GM12801 (cell line): ENCODE measurements around the gene PDE8B.

Experiments used
- TF ChIP-seq, protein P1 (sequence below): IDR thresholded peaks from one replicate; pipeline ENCODE4 v1.5.1; 2011; ENCODE audit warnings: control low read depth; ENCODE audit not compliant: insufficient read length; ENCODE audit errors: extremely low read depth

The PDE8B gene

DNA sequence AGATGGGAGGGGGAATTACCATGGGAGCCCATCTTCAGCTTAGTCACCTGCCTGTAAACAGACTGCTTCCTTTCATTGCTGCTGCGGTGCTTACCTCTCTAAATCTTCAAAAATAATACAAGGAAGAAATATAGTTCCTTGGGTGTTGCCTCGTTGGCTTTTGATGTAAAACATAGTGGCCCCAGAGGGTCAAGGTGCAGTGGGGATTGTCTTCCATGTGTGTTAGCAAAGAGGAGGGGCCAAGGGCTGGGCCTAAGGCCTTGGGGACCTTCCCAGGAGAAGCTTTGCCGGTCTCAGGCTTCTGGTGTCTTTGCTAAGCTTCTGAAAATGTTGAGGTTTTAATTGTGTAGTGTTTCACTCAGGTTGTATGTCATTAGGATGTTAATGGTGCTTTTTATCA, 90.0 kb downstream of the PDE8B start:
- TF ChIP-seq, protein P1, sequence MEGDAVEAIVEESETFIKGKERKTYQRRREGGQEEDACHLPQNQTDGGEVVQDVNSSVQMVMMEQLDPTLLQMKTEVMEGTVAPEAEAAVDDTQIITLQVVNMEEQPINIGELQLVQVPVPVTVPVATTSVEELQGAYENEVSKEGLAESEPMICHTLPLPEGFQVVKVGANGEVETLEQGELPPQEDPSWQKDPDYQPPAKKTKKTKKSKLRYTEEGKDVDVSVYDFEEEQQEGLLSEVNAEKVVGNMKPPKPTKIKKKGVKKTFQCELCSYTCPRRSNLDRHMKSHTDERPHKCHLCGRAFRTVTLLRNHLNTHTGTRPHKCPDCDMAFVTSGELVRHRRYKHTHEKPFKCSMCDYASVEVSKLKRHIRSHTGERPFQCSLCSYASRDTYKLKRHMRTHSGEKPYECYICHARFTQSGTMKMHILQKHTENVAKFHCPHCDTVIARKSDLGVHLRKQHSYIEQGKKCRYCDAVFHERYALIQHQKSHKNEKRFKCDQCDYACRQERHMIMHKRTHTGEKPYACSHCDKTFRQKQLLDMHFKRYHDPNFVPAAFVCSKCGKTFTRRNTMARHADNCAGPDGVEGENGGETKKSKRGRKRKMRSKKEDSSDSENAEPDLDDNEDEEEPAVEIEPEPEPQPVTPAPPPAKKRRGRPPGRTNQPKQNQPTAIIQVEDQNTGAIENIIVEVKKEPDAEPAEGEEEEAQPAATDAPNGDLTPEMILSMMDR, result no peak

DNA sequence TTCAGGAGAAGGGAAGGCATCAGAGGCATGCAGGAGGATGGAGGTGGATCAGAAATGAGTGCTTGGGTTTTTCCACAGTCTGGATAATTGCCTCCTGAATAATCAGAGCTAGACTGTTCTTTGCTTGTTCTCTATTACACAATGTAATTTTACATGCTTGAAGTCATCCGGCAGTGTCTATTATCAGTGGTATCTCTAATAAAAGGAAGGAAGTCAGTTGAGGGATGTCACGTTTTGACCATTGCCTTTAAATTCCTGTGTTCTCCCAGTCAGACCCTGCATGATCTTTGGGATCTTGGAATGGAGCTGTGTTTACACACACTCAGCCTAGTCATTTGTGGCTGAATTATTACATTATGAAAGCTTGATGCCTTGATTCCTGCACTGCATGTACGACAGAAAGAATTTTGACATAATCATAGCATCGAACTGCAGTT, 91.0 kb downstream of the PDE8B start:
- TF ChIP-seq, protein P1, result no peak

GRCh38 chr5:77302247-77302646, 91.8 kb downstream of the PDE8B start:
- TF ChIP-seq, protein P1, result no peak

DNA sequence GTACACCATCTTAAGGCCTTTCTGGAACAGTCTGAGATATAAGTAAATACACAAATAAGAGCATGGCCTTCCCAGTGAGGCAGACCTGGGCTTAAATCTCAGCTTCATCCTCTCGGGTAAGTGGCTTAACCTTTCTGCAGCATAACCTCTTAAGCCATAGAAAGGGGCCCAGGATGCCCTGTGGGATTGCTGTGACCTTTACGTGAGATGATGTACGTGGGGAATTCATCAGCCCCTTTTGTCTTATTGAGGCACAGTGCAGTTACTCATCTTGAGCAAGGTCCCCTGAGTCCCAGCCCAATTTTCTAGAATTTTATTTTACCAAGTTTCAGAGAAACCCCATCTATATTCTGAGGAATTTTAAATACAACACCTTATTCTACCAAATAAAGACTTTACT, 92.2 kb downstream of the PDE8B start:
- TF ChIP-seq, protein P1, result no peak

DNA sequence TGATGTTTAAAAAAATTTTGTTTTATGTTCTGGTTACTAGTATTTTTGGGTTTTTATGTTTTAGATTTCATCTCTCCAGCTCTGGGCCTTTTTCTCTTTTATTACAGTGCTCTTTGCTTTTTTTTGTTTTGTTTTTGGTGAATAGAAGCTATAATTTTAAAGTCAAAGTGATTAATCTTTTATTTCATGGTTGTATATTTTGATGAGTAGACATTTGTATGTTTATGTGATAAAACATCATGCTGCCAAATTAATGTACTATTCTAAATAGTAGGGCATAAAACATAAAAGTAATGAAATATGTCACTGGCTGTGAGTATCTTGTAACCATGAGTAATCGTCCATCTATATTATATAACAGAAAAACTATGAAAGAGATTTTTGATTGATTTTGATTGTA, 93.9 kb downstream of the PDE8B start:
- TF ChIP-seq, protein P1, result no peak

DNA sequence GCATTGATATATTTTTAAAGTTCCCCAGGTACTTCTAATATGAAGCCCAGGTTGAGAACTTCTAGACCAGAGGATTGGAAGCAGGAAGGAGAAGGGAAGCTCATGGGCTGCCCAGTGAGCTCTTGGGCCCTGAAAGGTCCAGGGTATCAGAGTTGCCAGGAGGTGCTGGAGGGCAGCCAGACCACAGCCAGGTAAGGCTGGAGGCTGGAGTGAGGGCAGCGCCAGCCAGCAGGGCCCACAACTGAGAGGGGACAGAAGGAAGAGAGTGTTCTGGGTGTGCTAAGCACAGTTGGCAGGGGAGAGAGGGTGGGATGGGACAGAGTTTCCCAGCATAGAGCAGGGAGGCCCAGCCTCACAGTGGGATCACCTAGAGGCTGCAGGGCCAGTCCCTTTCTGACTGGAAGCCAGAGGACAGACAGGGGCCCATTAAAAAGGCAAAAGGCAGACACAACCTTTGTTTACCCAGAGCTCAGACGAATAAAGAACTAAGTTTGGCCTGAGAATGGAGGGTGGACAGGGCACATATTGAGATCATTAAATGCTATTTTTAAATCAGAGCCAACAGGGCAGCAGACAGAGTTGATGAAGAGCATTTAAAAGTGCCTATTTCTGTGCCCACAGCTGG, 94.9 kb downstream of the PDE8B start:
- TF ChIP-seq, protein P1, result no peak

- TF ChIP-seq, protein P1, result no peak
Measured at GRCh38 chr5:77305956-77306355, 95.5 kb downstream of the PDE8B start.
